Right lung (tissue), 5 donors: ENCODE results near the gene ZNF331. TPM values are rescaled to one million over a fixed set of nuclear protein-coding genes. Genes with fewer than 3 reads are reported as not detected.
A peak's percentile ranks its signal among the peaks of the same experiment; 100 is the strongest.

Experiments
- DNase-seq, 2 donors: peaks; one replicate each; pipeline ENCODE4 v3.0.0-alpha.2; 2013
- polyA plus RNA-seq, 5 donors: library from polyadenylated mRNA; unstranded; fragments of 120-200 nt; gene quantifications; one replicate each; pipeline versions ENCODE4 v1.2.1 to v1.2.3, GENCODE V29; 2013; ENCODE audit warnings: inconsistent platforms in 1 of 5, low replicate concordance in 1 of 5; ENCODE audit not compliant: insufficient read length in 5 of 5, insufficient read depth in 1 of 5

ZNF331 gene
- polyA plus RNA-seq, 5 donors: 16.3 to 24.1 (median 19.6) TPM

DNA sequence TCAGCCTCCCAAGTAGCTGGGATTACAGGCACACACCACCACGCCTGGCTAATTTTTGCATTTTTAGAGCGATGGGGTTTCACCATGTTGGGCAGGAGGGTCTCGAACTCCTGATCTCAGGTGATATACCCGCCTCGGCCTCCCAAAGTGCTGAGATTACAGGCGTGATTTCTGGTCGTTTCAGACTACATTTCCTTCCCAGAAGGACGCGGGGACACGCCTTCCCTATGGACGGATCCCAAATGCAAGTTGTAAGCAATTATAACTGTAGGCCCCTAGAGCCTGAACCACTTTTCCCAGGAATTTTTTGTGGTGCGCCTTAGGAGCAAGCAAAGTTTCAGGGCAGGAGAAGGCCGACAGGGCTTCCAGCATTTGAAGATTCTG is 17.8 kb upstream of the ZNF331 start:
- DNase-seq: no peak

DNA sequence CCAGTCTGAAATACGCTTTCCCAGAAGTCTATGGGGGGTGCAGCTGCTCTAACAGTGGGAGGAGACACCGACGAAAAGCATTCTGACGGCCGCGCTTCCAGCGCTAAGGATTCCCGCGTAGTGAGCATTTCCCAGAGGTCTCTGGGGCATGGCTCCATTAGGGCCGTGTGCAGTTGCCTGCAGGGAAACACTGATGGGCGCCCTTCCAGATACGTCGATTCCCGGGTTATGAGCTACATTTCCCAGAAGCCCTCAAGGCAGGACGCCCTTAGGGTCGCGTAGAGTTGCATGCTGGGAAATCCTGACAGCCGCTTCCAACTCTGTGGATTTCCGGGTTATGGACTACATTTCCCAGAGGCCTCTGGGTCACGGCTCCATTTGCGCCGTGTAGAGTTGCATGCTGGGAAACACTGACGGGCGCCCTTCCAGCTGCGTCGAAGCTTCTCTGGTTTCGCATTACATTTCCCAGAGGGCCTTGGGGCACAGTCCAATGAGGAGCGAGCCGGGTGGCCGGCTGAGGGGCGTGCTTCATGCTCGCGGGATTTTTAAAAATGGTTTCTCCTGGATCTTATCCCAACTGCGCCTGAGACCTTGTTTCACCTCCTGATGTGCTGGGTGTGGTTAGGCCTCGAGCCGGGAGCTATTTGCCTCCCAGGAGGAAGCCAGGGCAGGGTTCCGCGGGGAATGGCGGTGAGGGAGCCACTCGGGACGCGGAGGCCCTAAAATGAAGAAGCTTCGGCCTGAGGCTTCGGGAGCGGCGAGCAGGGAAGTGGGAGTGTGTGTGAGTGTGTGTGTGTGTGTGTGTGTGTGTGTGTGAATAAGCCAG is 17.2 kb upstream of the ZNF331 start:
- DNase-seq: peak; percentile 98 to 99

DNA sequence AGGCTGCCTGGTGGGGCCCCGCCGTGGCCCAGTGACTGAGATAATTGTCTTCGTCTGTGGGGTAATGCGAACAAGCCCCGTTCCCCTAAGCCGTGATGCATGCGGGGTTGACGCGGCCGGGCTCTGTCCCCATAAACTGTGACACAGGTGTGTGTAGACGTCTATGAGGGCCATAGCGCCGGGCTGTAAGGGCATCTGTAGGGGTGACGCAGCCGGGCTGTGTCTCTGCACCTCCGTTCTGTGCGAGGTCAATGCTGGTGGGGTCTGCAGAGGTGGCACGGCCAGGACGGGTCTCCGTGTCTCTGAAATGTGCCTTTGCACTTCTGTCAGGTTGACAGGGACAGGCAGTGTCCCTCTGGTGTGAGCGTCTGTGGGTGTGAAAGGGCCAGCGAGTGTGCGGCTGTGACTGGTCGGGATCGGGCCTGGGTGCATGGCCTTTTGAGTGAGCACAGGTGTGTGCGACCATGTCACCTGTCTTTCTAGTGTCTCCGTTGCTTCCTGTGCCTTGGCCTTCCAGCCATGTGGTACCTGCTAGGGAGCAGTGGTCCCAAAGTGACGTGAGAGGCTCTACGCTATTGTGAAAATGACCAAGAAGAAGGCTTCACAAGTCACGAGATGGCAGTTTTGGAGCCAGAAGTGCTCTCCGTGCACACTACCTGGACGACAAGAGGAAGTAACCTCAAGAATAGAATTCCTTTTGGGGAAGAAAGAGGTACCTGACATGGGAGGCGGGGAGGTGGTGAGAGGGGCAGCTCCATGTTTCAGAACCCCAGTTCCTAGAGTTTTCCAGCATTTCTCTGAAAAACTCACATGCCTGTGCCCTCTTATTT is 16.4 kb upstream of the ZNF331 start:
- DNase-seq: no peak

DNA sequence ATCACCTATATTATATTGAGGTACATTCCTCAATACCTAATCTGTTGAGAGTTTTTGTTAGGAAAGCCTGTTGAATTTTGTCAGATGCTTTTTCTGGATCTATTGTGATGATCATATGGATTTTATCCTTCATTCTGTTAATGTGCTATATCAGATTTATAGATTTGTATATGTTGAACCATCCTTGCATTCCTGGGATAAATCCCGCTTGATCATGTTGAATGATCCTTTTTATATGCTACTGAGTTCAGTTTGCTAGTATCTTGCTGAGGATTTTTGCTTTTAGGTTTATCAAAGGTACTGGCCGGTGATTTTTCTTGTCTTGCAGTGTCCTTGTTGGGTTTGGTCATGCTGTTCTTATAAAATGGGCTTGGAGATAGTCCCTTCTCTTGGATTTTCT is 12.0 kb upstream of the ZNF331 start:
- DNase-seq: no peak

DNA sequence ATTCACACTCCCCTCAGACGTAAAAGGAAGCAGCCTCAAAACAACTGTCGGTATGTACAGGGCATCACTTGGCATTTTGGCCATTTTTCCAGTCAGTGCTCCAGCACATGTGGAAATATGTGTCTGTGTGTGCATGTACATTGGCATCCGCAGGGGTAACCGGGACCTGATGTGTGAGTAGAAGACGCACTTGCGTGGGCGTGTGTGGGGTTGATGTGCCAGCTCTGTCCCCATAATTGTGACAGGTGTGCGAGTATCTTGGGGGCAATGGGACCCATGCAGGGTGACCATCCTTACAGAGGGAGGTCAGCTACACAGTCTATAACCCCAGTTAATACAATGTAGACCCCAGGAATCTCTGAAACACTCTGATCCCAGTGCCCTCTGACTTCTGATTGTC is 7.3 kb upstream of the ZNF331 start:
- no peak for DNase-seq

DNA sequence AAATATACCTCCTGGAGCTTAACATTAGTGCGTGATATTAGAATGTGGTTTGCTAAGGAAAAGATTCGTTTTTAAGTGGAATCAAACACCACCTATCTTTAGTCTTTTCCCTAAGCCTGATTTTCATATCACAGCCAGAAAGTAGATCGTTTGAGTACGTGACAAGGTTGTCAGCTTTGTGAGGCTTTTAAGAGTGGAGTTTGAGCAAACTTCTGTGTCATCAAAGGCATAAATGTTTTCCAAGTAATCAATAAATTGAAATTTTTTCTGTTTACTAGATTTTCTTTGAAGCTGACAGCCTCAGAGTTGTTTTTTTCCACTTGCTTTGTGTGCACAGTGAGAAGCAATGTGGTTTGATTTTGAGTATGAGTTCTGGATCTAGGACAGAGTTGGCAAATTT is 6.5 kb upstream of the ZNF331 start:
- no peak for DNase-seq

DNA sequence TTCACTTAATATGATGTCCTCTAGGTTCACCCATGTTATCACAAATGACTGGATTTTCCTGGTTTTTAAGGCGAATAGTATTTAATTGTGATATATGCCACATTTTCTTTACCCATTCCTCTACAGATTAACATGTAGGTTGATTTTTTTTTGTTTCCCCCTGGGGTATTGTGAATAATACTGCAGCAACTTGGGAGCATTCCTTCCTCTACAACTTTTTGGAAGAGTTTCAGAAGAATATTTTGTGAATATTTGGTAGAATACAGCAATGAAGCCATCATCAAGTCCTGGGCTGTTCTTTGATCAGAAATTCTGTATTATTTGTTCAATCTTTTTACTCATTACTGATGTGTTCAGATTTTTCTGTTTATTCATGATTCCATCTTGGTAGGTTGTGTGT is 5.6 kb upstream of the ZNF331 start:
- DNase-seq: no peak

DNA sequence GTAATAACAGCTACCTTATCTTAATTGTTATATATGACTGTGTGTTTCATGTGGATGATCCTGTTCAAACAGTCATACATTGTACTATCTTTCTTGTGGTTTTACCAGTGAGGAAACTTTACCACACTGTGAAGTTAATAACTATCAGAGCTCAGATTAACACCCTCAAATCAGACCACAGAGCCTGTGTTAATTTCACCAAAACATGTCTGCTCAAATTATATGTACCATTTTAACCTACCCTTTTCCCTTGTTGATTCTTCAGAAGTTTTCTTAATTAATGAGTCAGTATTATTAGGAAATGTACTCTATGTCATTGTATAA is 1.8 kb upstream of the ZNF331 start:
- no peak for DNase-seq

DNA sequence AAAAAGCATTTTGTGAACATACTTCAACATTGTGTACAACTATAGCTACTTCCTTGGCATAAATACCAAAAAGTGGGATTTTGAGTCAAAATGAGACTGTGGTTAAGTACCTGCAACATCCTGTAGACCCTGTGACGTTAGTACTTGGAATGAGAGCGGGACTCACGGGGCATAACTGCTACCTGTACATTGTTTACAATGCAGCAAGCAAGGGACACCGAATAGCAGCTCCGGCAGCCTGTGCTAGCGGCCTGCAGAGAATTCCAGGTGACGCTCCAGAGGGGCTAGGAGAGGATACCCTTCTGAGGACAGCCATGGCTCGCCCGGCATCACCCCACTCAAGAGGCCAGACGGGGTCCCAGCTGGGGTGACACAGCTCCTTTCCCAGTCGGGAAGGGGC is 824 bp upstream of the ZNF331 start:
- no peak for DNase-seq

DNA sequence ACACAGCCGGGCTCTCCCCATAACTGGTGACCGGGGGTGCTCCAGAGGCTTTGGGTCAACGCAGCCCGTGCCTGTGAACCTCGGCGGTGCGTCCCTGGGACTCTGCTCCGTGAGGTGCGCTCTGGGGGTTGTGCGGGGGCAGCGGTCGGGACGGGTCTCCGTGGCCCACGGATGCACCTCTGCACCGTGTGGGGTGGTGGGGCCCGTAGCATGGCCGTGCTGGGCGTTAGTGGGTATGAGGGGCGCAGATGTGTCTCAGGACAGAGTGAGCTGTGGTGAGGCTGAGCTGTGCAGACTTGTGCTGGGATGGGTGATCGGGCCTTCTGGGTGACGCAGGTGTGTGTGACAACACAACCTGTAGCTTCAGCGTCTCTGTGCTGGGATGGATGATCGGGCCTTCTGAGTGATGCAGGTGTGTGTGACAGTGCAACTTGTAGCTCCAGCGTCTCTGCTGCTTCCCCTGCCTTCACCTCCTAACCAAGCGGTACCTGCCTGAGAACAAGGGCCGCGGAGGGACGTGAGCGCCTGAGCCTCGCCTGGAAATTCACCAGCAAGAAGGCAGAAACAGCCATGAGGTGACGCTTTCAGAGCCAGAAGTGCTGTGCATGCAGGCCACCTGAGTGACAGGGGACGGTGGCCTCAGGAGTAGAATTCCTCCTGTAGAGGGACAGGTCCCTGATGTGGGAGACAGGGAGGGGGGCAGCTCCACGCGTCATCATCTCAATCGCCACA is 599 bp downstream of the ZNF331 start:
- no peak for DNase-seq

DNA sequence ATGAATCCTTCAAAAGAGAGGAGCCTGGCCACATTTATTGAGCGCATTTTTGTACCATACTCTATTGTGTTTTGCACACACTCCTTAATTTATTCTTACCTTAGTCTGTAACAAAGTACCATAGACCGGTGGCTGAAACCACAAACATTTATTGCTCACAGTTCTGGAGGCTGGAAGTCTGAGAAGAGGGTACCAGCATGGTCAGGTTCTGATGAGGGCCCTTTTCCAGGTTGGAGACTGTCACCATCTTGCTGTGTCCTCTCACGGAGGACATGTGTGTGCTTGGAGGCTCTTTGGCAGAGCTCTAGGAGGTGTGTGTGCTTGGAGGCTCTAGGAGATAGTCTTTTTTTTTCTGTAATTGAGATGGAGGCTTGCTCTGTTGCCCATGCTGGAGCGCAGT is 2.1 kb downstream of the ZNF331 start:
- no peak for DNase-seq

DNA sequence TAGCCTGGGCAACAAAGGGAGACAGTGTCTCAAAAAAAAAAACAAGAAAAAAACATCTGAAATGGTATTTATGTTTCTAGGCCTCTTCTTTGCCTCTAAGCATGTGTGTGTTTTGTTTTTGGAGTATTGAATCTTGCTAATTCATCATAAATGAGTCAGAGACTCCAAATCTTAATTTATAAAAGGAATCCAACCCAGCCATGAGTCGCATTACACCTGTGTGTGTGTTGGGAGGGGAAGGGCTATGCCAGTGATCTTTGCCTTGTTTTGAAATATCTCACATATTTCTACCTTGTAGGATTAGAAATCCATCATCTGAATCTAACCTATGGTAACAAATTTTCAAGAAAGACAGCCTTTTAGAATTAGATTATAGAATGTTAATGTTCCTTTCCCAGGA is 4.0 kb downstream of the ZNF331 start:
- DNase-seq: no peak

DNA sequence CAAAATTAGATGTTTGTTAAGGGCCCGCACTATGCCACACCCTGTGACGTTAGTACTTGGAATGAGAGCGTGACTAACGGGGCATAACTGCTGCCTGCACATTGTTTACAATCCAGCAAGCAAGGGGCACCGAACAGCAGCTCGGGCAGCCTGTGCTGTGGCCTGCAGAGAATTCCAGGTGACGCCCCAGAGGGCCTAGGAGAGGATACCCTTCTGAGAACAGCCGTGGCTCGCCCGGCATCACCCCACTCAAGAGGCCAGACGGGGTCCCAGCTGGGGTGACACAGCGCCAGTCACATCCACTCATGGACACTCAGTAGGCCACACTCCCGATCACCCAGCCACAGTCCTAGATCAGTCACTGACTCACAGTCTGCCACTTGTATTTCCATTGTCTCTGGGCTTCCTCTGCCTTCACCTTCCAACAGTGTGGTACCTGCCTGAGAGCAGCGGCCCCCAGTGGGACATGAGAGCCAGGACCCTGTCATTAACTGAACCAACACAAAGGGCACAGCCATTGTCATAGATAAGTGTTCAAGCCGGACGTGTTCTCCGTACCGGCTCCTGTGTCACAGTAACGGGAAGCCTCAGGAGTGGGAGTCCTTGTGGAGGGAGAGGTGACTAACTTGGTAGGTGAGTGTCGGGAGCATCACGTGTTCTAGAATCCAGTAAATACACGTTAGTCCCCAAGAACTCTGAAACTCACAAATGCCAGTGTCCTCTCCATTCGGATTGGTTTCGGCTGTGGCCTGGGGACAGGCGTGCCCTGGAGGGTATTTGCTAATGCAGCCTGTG is 7.5 kb downstream of the ZNF331 start:
- DNase-seq: no peak

DNA sequence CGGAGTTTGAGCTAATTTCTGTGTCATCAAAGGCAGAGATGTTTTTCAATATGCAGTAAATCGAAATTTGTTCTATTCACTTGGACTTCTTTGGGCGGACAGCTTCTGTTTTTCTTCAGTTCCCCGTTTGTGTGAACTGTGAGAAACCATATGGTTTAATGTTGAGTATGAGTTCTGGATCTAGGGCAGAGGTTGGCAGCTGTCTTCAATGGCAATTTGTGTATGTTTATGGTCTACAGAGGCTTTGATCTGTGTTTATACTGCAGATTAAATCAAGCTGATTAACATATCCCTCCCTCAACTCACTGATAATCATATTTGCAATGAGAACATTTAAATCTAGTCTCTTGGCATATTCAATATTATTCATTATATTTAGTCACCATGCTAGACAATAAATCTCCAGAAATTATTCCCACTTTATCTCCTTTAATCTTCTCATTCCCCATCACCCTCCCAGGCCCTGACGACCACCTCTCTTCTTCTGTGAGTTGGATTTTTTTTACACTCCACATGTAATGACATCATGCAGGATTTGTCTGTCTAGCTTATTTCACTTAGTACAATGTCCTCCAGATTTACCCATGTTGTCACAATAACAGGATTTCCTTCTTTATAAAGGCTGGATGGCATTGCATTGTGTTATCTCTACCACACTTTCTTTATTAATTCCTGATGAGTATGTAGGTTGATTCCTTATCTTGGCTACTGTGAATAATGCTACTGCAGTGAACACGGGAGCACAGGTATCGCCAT is 9.0 kb downstream of the ZNF331 start:
- DNase-seq: peak; percentile 64 to 70

DNA sequence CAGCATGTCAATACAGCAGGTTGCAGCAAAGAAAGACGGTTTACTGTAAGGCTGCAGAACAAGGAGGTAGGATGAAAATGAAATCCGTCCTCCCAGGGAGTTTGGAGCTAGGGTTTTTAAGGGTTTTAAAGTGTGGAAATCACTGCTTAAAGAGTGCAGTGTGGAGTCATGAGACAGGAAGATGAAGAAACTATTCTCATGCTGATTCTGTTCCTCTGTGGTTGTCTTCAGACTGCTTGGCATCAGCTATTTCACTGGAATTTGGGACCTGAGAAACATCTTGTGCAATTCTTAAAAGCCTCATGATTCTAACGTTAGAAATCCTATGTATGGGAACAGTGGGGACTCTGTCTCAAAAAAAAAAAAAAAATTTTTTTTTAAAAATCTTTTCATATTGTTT is 11.4 kb downstream of the ZNF331 start:
- no peak for DNase-seq

DNA sequence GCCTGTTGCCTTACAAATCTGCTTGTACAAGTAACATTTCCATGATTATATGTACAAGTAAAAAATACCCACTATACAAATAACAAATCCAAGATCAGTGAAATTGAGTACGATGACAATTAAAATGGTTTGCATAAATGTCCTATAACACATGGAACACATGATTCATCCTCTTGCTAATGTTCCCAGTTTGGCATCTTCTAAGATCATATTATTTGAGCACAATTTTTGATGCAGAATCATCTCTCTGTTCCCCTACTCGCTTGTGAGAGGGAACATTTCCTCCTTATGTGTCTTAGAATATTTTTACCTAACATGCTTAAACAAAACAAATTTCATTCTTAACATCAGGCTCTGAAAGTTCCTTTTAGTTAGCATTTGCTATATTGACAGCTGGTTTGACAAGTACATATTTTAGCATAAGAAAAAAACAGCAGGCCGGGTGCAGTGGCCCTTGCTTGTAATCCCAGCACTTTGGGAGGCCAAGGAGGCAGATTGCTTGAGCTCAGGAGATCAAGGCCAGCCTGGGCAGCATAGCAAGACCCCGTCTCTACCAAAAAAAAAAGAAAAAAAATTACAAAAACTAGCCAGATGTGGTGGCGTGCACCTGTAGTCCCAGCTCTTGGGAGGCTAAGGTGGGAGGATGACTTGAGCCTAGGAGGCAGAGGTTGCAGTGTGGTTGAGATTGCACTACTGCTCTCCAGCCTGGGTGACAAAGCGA is 14.2 kb downstream of the ZNF331 start:
- no peak for DNase-seq

DNA sequence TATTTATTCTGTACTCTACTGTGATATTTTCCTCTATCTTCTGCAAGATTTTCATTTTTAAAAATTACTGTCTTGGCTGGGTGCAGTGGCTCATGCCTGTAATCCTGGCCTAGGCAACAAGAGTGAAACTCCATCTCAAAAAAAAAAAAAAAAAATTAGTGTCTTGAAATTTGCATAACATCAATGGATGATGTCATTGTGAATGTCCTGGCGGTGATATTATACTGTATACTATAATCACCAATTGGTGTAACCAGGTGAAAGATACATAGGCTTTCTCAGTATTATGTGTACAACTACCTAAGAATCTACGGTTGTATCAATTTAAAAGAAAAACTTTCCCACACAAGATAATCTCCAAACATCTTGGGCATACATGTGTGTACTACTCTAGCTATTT is 15.2 kb downstream of the ZNF331 start:
- DNase-seq: no peak

DNA sequence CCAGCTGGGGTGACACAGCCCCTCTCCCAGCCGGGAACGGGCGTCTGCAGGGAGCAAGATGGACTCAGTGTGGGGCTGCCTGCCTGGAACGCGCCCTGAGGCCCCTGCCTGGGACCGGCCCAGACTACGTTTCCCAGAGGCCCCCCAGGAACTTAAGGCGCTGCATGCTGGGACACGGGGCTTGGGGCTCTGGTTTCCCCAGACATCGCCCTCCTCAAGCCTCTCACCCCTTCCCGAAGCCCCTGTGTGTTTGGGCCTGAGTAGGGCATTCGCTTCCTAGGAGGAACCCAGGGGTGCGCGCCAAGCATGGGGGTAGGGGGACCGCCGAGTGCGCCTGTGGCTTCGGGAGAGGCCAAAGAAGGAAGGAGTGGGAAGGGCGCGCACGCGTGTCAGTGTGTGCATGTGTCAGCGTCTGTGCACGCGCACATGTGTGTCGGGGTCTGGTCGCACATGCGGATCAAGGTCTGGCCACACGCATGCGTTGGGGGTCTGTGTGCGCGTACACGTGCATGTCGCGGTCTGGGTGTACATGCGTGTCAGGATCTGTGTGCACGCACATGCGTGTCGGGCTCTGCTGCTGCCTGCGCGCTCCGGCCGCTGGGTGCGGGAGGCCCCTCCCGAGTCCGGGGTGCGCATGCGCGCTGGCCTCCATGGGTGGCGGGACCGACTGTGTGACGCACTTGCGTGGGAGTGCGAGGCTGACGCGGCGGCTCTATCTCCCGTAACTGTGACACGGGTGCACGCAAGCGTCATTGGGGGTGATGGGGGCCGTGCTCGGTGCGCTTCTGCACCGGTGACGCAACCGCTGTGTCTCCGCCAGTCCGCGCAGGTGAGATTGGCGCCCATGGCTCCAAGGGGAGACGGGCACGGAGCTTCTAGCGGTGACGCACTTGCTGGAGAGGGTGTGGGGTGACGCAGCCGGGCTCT is 16.2 kb downstream of the ZNF331 start:
- DNase-seq: peak; percentile 80

DNA sequence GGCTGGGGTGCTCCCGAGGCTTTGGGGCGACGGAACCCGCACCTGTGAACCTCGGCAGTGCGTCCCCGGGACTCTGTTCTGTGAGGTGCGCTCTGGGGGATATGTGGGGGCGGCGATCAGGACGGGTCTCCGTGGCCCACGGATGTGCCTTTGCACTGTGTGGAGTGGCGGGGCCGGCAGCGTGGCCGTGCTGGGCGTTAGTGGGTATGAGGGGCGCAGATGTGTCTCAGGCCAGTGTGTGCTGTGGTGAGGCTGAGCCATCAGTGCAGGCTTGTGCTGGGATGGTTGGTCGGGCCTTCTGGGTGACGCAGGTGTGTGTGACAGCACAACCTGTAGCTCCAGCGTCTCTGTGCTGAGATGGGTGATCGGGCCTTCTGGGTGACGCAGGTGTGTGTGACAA is 16.9 kb downstream of the ZNF331 start:
- DNase-seq: no peak
